Measurements from ENCODE around the gene MALRD1.

The MALRD1 gene

GRCh38 chr10:19221216-19221615 lies 172.6 kb downstream of the MALRD1 start:
- no peak for DNase-seq (ENCODE audit: low read depth, low spot score)

- no peak for DNase-seq (ENCODE audit: low read depth, low spot score)
Measured at GRCh38 chr10:19226025-19226424, 177.4 kb downstream of the MALRD1 start.

DNA sequence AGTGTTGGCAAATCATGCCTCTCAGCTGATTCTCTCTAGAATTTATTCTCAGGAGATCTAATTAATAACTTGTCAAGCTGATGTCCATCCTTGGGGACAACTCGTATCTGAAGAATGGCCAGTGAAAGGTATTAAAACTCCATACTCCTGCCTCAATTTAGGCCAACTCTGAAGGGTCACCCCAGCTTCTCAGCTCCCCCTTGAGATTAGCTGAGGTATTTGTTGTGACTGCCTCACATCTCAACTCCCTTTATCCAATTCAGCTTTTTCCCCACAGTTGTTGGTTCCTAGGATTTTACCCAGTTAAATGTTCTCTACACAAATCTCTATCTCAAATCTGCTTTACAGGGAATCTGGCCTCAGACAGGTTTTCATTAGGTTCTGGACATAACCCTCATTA lies 182.4 kb downstream of the MALRD1 start:
- DNase-seq (ENCODE audit: low read depth, low spot score): no peak

GRCh38 chr10:19245889-19246752 lies 197.5 kb downstream of the MALRD1 start:
- no peak for DNase-seq (ENCODE audit: low read depth, low spot score)

GRCh38 chr10:19247843-19248242 lies 199.2 kb downstream of the MALRD1 start:
- no peak for DNase-seq (ENCODE audit: low read depth, low spot score)

DNA sequence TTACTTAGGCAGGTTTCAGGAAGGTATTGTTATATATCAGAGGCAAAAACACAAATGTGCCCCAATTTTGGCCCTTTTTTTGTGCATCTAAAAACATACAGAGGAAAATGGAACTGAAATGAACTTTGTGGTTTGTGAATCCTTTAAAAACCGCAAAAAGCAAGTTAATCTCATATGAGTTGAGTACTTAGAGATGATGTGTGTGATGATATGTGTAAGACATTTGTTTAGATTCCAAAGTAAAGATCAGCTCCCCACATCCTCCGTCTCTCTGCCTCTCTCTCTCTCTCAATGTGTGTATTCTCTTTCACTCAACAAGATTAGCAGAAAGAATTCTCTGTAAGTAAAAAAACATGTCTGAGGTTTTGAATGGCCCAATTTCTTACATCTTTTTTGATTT lies 201.9 kb downstream of the MALRD1 start:
- no peak for DNase-seq (ENCODE audit: low read depth, low spot score)

- DNase-seq (ENCODE audit: low read depth, low spot score): no peak
Measured at GRCh38 chr10:19252531-19252930, 203.9 kb downstream of the MALRD1 start.

GRCh38 chr10:19256331-19256730 lies 207.7 kb downstream of the MALRD1 start:
- DNase-seq (ENCODE audit: low read depth, low spot score): no peak

- no peak for DNase-seq (ENCODE audit: low read depth, low spot score)
Measured at GRCh38 chr10:19263262-19263661, 214.7 kb downstream of the MALRD1 start.

- DNase-seq (ENCODE audit: low read depth, low spot score): no peak
Measured at GRCh38 chr10:19283285-19283684, 234.7 kb downstream of the MALRD1 start.

DNA sequence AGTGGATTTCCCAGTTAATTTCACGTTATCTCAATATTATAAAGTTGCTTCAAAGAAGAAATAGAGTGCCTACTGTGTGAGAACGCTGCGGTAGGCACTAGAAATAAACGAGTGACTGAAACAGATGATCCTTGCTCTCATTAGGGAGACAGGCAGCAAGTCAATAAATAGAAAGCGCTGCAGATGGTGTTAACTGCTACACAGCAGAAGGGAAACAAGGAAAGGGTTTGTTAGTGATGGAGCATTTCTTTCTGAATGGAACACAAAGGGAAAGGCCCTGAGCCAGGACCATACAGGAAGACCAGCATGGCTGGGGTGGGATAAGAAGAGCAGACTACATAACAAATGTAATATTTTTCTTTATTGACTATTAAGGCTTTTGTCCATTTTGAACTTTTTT lies 235.2 kb downstream of the MALRD1 start:
- DNase-seq (ENCODE audit: low read depth, low spot score): no peak

DNA sequence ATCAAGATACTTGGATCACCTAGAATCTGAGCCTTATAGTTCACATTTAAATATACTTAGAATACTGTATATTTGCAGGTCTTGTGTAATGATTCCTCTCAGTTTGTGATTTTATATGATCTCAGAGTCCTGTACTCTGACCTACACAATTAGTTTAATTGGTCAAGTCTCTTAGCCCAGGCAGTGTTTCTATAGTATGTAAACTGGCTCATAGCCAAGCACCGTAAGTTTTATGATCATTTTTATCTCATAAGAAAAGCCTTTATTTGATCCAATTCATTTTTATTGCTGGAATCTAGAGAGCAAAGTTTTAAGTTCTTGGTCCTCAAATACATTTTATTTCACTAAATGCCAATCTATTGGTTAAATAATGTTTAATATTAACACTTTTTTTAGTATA lies 242.2 kb downstream of the MALRD1 start:
- DNase-seq (ENCODE audit: low read depth, low spot score): no peak

DNA sequence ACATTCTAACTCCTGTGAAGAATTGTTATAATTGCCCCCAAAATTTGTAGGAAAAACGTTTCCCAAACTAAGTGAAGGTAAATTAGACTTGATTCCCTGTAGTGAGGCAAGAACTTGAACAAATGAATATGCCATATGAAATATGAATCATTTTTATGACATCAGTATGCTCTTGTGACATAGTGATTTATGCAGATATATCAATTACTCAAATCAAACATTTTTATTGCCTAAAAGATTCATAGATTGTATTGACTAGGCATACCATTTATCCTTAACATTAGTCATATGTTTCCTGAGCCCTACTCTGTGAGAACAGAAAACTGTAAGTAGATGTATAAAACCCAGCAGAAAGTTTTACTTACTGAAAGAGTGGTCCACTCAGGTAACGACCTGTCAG lies 245.6 kb downstream of the MALRD1 start:
- no peak for DNase-seq (ENCODE audit: low read depth, low spot score)

- no peak for DNase-seq (ENCODE audit: low read depth, low spot score)
Measured at GRCh38 chr10:19299645-19300044, 251.0 kb downstream of the MALRD1 start.

GRCh38 chr10:19302117-19302516 lies 253.5 kb downstream of the MALRD1 start:
- DNase-seq (ENCODE audit: low read depth, low spot score): no peak

DNA sequence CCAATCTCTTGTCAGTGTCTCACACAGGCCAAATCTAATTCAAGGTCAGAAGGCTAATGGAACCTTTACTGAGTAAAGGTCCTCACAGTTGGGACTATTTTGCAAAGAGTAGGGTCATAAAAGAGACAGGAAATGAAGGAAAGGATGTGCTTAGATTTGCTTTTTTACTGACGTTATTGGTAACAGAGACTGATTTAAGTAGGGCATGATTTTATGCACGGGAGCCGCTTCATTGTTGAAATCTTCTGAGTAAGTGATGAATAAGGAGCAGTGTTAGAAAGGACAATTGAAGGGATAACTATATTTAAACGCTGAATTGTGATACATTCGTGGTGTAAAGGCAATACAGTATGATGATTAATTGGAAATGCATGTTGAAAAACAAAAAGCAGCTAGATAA lies 261.5 kb downstream of the MALRD1 start:
- DNase-seq (ENCODE audit: low read depth, low spot score): no peak

DNA sequence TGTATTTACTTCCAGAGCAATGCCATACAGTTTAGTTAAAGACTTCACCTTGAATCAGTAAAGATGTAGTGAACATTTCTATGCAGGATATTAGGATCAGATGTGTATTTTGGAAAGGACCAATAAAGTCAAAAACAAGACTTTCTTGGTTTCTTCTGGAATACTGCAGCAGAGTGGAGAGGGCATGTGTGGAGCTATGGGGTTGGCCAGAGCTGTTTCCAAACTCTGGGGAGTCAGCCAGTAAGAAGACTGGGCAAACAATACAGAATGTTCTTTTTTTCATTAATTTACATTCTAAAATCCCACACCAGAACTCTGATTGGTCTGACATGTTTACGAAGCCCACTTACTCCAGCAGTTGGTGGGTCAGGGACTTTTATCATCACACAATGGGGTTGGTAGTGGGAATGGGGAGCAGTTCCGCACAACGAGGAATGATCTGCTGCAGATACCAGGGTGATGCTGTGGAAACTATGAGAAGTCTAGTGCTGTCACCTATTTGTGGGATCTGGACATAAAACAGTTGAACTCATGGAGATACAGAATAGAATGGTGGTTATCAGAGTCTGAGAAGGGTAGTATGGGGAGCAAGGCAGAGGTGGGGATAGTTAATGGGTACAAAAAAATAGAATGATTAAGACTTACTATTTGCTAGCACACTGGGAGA lies 267.7 kb downstream of the MALRD1 start:
- DNase-seq (ENCODE audit: low read depth, low spot score): no peak

DNA sequence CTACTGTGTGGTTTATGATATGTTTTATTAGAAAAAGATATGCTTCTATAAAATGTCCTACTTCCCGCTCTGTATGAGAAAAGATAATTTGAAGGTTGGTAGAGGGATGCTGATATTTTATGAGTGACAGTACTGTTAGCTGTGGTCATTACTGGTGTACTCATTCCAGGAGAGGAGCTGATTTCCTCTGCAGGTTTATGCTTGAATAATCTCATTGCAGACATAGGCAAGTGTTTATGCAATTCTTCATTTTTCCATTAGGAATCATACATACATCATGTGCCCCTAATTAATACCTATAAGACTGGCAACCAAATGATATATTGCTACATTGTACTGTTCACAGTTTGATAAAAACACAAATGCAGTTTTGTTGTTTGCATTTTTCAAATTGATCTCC lies 269.4 kb downstream of the MALRD1 start:
- no peak for DNase-seq (ENCODE audit: low read depth, low spot score)

GRCh38 chr10:19325581-19325980 lies 277.0 kb downstream of the MALRD1 start:
- no peak for DNase-seq (ENCODE audit: low read depth, low spot score)

DNA sequence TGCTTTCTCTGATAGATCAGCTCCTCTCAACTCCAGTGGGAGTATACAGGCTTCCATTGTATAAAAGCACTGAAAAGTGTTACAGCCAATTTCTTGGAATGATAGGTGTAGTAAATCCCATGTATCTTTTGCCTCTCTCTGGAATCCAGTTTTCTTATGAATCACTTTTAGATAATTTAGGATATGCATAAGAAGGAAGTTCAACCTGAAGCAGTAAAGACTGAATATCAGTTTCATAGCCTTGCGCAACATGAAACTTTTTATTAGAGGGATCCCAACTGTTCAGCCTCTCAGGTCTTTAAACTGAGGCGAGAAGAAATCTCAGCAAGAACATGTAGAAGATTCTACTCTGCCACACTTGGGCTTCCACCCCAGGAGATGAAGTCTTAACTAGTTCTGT lies 280.0 kb downstream of the MALRD1 start:
- DNase-seq (ENCODE audit: low read depth, low spot score): no peak

- no peak for DNase-seq (ENCODE audit: low read depth, low spot score)
Measured at GRCh38 chr10:19329475-19329874, 280.9 kb downstream of the MALRD1 start.

DNA sequence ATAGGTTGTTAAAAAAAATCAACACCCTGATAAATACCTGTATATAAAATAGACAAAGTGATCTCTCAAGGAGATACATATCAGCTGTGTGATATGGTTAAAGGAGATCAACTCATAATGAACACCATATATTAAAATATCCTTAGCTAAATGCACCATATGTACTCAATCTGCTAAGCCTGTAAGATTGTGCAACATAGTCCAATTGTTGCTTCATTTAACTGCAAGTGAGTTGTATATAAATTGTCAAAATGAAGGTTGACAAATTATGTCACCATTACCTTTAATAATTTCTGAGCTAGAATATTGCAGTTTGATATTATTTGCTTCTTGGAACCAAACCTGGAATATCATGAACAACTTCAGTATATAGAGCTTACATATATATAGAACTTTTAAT lies 283.7 kb downstream of the MALRD1 start:
- no peak for DNase-seq (ENCODE audit: low read depth, low spot score)

- DNase-seq (ENCODE audit: low read depth, low spot score): no peak
Measured at GRCh38 chr10:19333631-19334030, 285.0 kb downstream of the MALRD1 start.

Measured in iPS DF 19.7 (cell line).